Stomach (tissue), 9 donors: ENCODE measurements around the gene FBXL22. TPM values are rescaled to one million over a fixed set of nuclear protein-coding genes. Genes with fewer than 3 reads are reported as not detected.

Source experiments
- DNase-seq, 2 donors: peaks; one replicate each; pipeline versions ENCODE4 v3.0.0 to v3.0.0-alpha.2; 2013 to 2019
- H3K27ac ChIP-seq, 5 donors: fragments of 200-600 bp in 4 of 5; sonication (generic) in 4 of 5; one replicate each; pipeline ENCODE4 v1.5.1; 2013 to 2019; ENCODE audit warnings: mild to moderate bottlenecking in 1 of 5, moderate library complexity in 1 of 5
- H3K27me3 ChIP-seq, 3 donors: fragments of 200-600 bp; sonication (generic); one replicate each; pipeline ENCODE4 v1.5.1; 2017 to 2019; ENCODE audit warnings: mixed run types in 1 of 3
- H3K36me3 ChIP-seq, 4 donors: fragments of 200-600 bp; sonication (generic); 1 replicate in 3 of 4; 2 replicates in 1 of 4; pipeline ENCODE4 v1.5.1; 2016 to 2019
- H3K4me1 ChIP-seq, 4 donors: fragments of 200-600 bp; sonication (generic); one replicate each; pipeline ENCODE4 v1.5.1; 2016 to 2019
- H3K4me3 ChIP-seq, 4 donors: fragments of 200-600 bp; sonication (generic) in 3 of 4; one replicate each; pipeline ENCODE4 v1.5.1; 2016 to 2019; ENCODE audit warnings: mild to moderate bottlenecking in 1 of 4
- H3K9me3 ChIP-seq, 4 donors: fragments of 200-600 bp; sonication (generic); one replicate each; pipeline ENCODE4 v1.5.1; 2016 to 2019
- EP300 ChIP-seq: sonication (generic); formaldehyde crosslinking; IDR thresholded peaks from one replicate; pipeline ENCODE4 v1.6.1; 2017; ENCODE audit warnings: antibody characterized with exemption
- POLR2A ChIP-seq, 4 donors: fragments of 450-650 bp; IDR thresholded peaks; one replicate each; pipeline ENCODE4 v1.6.1; 2016; ENCODE audit warnings: antibody characterized with exemption in 4 of 4, control low read depth in 2 of 4, mild to moderate bottlenecking in 1 of 4, moderate library complexity in 1 of 4
- POLR2AphosphoS5 ChIP-seq, 3 donors: sonication (generic); formaldehyde crosslinking; IDR thresholded peaks; one replicate each; pipeline ENCODE4 v1.6.1; 2016; ENCODE audit warnings: antibody characterized with exemption in 3 of 3
- WGBS, 5 donors: extraction: QIAGEN DNeasy Blood & Tissue Kit in 3 of 5; methylation state at CpG; one replicate each; pipeline versions ENCODE4 v1.1.5 to v1.1.7; 2013 to 2018; 5-methylcytosine and 5-hydroxymethylcytosine counted together
- intact Hi-C: fragments of 100-400 bp; cut with DNase I; formaldehyde crosslinking; loops from one replicate; pipeline ENCODE4 v1.15.1; 2023; ENCODE audit warnings: low total_unique reads
- polyA plus RNA-seq, 3 donors: library from polyadenylated mRNA; stranded (reverse); fragments of 200-250 nt; gene quantifications; one replicate each; pipeline ENCODE4 v1.2.3, GENCODE V29; 2013
- total RNA-seq, 5 donors: library from RNA; depleted of rRNA; stranded (reverse); fragments of >200 nt; gene quantifications; one replicate each; pipeline versions ENCODE4 v1.1.0 to v1.2.3, GENCODE V29; 2014 to 2016
- TF ChIP-seq, protein P1 (sequence below), 7 experiments: fragments of 450-650 bp in 4 of 7; fragments of 200-600 bp in 3 of 7; sonication (generic) in 3 of 7; IDR thresholded peaks; one replicate each; pipeline ENCODE4 v1.5.1; 2016 to 2019; ENCODE audit warnings: antibody characterized with exemption in 7 of 7, control low read depth in 2 of 7, mild to moderate bottlenecking in 1 of 7
- donor health status: healthy with polysubstance abuse.
- donor health status: Bipolar disorder and iron deficiency.
- donor health status: healthy.

FBXL22 gene
- total and polyA plus RNA-seq, 8 donors: 1.5 to 34.4 (median 7.7) TPM; not detected in 1

DNA sequence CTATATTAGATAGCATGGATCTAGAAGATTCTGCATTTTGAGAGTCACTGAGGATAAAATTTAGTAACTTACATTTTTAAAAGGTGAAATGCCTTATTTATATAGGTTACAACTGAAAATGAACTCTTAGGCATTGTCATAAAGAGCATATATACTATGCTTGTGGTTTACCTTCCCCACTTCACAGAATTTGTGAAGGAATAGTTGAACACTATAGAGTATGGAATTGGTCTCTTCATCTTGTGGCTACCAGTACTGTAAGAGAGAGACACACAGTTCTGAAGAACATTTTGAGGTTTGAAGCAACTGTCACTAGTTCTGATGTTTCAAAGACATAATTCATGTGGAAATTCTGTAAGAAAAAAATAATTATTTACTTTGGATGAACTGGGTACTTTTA, 41.7 kb upstream of the FBXL22 start:
- no peaks in the 10 kb centered on the region for H3K27me3 ChIP-seq
- peaks cover 14 to 52% (median 42%) of the 10 kb centered on the region in 4 donors for H3K36me3 ChIP-seq
- no peaks in the 10 kb centered on the region for H3K9me3 ChIP-seq
- peaks cover 28 to 66% (median 43%) of the 10 kb centered on the region in 4 donors for H3K4me1 ChIP-seq
- intact Hi-C loops: no loop called here
- no peak for TF ChIP-seq POLR2A (IDR thresholded peaks at IDR 0.05)
- TF ChIP-seq POLR2AphosphoS5 (IDR thresholded peaks at IDR 0.05): no peak
- TF ChIP-seq, protein P1, sequence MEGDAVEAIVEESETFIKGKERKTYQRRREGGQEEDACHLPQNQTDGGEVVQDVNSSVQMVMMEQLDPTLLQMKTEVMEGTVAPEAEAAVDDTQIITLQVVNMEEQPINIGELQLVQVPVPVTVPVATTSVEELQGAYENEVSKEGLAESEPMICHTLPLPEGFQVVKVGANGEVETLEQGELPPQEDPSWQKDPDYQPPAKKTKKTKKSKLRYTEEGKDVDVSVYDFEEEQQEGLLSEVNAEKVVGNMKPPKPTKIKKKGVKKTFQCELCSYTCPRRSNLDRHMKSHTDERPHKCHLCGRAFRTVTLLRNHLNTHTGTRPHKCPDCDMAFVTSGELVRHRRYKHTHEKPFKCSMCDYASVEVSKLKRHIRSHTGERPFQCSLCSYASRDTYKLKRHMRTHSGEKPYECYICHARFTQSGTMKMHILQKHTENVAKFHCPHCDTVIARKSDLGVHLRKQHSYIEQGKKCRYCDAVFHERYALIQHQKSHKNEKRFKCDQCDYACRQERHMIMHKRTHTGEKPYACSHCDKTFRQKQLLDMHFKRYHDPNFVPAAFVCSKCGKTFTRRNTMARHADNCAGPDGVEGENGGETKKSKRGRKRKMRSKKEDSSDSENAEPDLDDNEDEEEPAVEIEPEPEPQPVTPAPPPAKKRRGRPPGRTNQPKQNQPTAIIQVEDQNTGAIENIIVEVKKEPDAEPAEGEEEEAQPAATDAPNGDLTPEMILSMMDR (IDR thresholded peaks at IDR 0.05): no peak
- TF ChIP-seq EP300: no peak
- no peak overlapping the region for H3K4me3 ChIP-seq
- no peak for DNase-seq
- peak overlapping the region in 3 of 5 donors; percentile 63 to 82 (median 75) for H3K27ac ChIP-seq

DNA sequence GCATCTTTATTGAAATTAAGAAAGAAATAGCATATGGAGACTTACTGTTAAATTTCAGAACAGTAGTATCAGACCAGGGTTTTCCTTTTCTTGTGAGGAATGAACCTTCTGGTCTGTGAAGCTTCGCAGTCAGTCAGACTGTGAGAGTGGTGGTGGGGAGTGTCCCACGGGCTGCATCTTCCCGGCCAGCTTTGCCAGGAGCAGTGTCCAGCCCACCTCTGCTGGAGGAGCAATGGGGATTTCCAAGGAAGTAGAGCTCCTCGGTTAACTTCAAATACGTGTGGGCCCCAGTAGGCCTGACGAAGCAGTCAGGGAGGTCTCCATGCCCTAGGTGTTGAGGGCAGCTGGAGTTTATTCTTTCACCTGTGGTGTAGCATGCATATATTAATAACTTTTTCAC, 40.9 kb upstream of the FBXL22 start:
- peak overlapping the region in 2 of 5 donors; percentile 26 to 82 for H3K27ac ChIP-seq
- 77 to 85% (median 79%) methylated on average over 6 of the region's 6 CpGs for WGBS, 5 donors
- no peaks in the 10 kb centered on the region for H3K9me3 ChIP-seq
- no peak for DNase-seq
- peaks cover 21 to 59% (median 49%) of the 10 kb centered on the region in 4 donors for H3K36me3 ChIP-seq
- no peaks in the 10 kb centered on the region for H3K27me3 ChIP-seq
- TF ChIP-seq, protein P1 (IDR thresholded peaks at IDR 0.05): no peak
- no peak for TF ChIP-seq POLR2A (IDR thresholded peaks at IDR 0.05)
- no peak for TF ChIP-seq EP300
- no peak for TF ChIP-seq POLR2AphosphoS5 (IDR thresholded peaks at IDR 0.05)
- intact Hi-C loops: no loop called here
- H3K4me3 ChIP-seq: no peak overlapping the region
- peaks cover 24 to 59% (median 39%) of the 10 kb centered on the region in 4 donors for H3K4me1 ChIP-seq

DNA sequence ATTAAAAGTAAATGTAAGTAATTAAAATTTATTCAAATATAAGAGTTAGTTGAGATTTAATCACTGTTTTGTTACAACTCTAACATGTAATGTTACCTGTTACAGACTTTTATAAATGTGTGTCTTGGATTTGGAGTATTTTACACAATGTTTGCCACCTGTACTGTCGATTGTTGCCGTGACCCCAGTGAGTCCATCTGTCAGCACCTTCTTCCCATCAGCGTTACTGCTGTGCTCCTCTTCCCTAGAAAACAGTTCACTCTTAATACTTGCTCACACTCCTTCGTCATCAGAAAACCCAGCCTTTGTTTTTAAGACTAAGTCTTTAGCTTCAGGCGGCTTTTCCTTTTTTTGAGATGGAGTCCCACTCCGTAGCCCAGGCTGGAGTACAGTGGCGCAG, 40.5 kb upstream of the FBXL22 start:
- Histone ChIP-seq H3K9me3 (no peaks in the 10 kb centered on the region), H3K36me3 (peaks cover 25 to 64% (median 54%) of the 10 kb centered on the region in 4 donors), H3K4me3 (no peak overlapping the region), H3K27ac (peak overlapping the region in 1 of 5 donors; percentile 82), H3K27me3 (no peaks in the 10 kb centered on the region), H3K4me1 (peaks cover 23 to 54% (median 34%) of the 10 kb centered on the region in 4 donors)
- intact Hi-C loops: no loop called here
- DNase-seq: no peak
- TF ChIP-seq EP300: no peak
- no peak for TF ChIP-seq POLR2A (IDR thresholded peaks at IDR 0.05)
- TF ChIP-seq POLR2AphosphoS5 (IDR thresholded peaks at IDR 0.05): no peak
- TF ChIP-seq, protein P1 (IDR thresholded peaks at IDR 0.05): no peak
- WGBS, 5 donors: 96 to 99% (median 97%) methylated on average over 7 of the region's 7 CpGs

DNA sequence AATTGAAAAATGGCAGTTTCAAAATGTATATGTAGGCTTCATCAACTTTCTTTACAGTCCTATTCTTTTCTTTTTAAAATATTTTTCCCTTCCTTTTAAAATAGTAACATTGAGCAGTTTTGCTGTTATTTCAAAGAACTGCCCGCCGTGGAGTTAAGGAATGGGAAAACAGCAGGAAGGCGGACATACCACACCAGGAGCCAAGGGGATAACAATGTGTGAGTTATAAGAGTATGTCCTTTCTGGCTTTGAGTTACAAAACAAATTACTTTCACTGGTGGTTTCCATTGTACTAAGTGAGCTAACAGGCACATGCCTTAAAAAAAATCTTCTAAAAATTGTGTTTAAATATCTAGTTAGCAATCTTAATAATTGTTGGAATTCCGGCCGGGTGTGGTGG, 37.4 kb upstream of the FBXL22 start:
- WGBS, 5 donors: 93 to 98% (median 96%) methylated on average over 5 of the region's 5 CpGs
- H3K36me3 ChIP-seq: peaks cover 31 to 94% (median 84%) of the 10 kb centered on the region in 4 donors

More for the DNA sequence above, 37.4 kb upstream of the FBXL22 start:
- intact Hi-C loops: no loop called here
- H3K27me3 ChIP-seq: no peaks in the 10 kb centered on the region
- H3K27ac ChIP-seq: no peak overlapping the region
- DNase-seq: no peak
- H3K4me3 ChIP-seq: no peak overlapping the region
- no peaks in the 10 kb centered on the region for H3K9me3 ChIP-seq
- TF ChIP-seq, protein P1 (IDR thresholded peaks at IDR 0.05): no peak
- no peak for TF ChIP-seq POLR2AphosphoS5 (IDR thresholded peaks at IDR 0.05)
- no peak for TF ChIP-seq EP300
- no peak for TF ChIP-seq POLR2A (IDR thresholded peaks at IDR 0.05)
- H3K4me1 ChIP-seq: peaks cover 0 to 33% (median 12%) of the 10 kb centered on the region in 4 donors
